Umbilical cord (tissue), 2 donors: ENCODE data around the gene PTH2. TPM values are rescaled to one million over a fixed set of nuclear protein-coding genes. Genes with fewer than 3 reads are reported as not detected.

ENCODE experiments used
- DNase-seq: peaks from one replicate; pipeline ENCODE4 v3.0.0-alpha.2; 2015; ENCODE audit warnings: low spot score
- total RNA-seq: library from RNA; depleted of rRNA; stranded (reverse); fragments of >200 nt; gene quantifications from one replicate; pipeline ENCODE4 v1.2.3, GENCODE V29; 2014; ENCODE audit warnings: low replicate concordance; ENCODE audit not compliant: insufficient read depth

Gene PTH2
- total RNA-seq, 1 donor from 2014 or later, result not detected

GRCh38 chr19:49431330-49431749, 8.1 kb upstream of the PTH2 start:
- DNase-seq, result no peak

GRCh38 chr19:49430678-49431329, 7.6 kb upstream of the PTH2 start:
- no peak for DNase-seq

GRCh38 chr19:49430172-49430677, 7.0 kb upstream of the PTH2 start:
- no peak for DNase-seq

GRCh38 chr19:49428547-49429451, 5.6 kb upstream of the PTH2 start:
- DNase-seq, result no peak

- no peak for DNase-seq
Measured at GRCh38 chr19:49427855-49428546, 4.8 kb upstream of the PTH2 start.

- no peak for DNase-seq
Measured at GRCh38 chr19:49427339-49427738, 4.1 kb upstream of the PTH2 start.

GRCh38 chr19:49425922-49426592, 2.8 kb upstream of the PTH2 start:
- no peak for DNase-seq

- no peak for DNase-seq
Measured at GRCh38 chr19:49425178-49425577, 1.9 kb upstream of the PTH2 start, which contains the start of gene GFY. Gene GFY, plus strand, starts transcription at chr19:49425388. Its CDS starts 1,043 bp downstream, at chr19:49426431.

- no peak for DNase-seq
Measured at GRCh38 chr19:49423985-49424303, 703 bp upstream of the PTH2 start.

GRCh38 chr19:49422407-49423070, 702 bp downstream of the PTH2 start:
- DNase-seq, result no peak

GRCh38 chr19:49421878-49422202, 1.4 kb downstream of the PTH2 start:
- DNase-seq, result no peak

- DNase-seq, result peak; percentile 78
Measured at GRCh38 chr19:49421039-49421877, 2.0 kb downstream of the PTH2 start.

- DNase-seq, result no peak
Measured at GRCh38 chr19:49420227-49420626, 3.0 kb downstream of the PTH2 start.

- no peak for DNase-seq
Measured at GRCh38 chr19:49419173-49419572, 4.1 kb downstream of the PTH2 start.

GRCh38 chr19:49418511-49418910, 4.7 kb downstream of the PTH2 start:
- no peak for DNase-seq

- no peak for DNase-seq
Measured at GRCh38 chr19:49417088-49417487, 6.2 kb downstream of the PTH2 start.

GRCh38 chr19:49415810-49416200, 7.4 kb downstream of the PTH2 start:
- DNase-seq, result no peak

GRCh38 chr19:49415102-49415809, 8.0 kb downstream of the PTH2 start:
- DNase-seq, result no peak

GRCh38 chr19:49414256-49414655, 9.0 kb downstream of the PTH2 start:
- no peak for DNase-seq

- DNase-seq, result no peak
Measured at GRCh38 chr19:49413348-49413747, 9.9 kb downstream of the PTH2 start.
